GM12878 (cell line): Measurements from ENCODE around the gene EPB41L4A. TPM values are rescaled to one million over a fixed set of nuclear protein-coding genes. Genes with fewer than 3 reads are reported as not detected.

Experiments
- ATAC-seq: fragments of 200-7000 bp; cut with Tn5 transposase; 3 replicates; pipeline ENCODE4 v1.9.1; 2020; ENCODE audit warnings: mild to moderate bottlenecking, moderate library complexity
- BruUV-seq: library from RNA; stranded (reverse); fragments of 400-500 nt; replicated peaks from 2 replicates; lab custom pipeline; 2021; lab: Mats Ljungman, UMichigan
- CTCF ChIA-PET: fragments of 300-600 bp; sonication (Branson Sonifier 250); formaldehyde crosslinking; extraction: SDS; loops from one replicate; lab custom pipeline; 2021; ENCODE audit warnings: inconsistent platforms; lab: Yijun Ruan, JAX
- POLR2A ChIA-PET: fragments of 350-600 bp; formaldehyde crosslinking; extraction: SDS; loops from one replicate; lab custom pipeline; 2021; ENCODE audit warnings: inconsistent platforms; lab: Charles Lee
- RAD21 ChIA-PET: fragments of 300-600 bp; sonication (Branson Sonifier 250); formaldehyde crosslinking; loops from one replicate; lab custom pipeline; 2023; ENCODE audit warnings: antibody characterized with exemption; ENCODE audit not compliant: unreplicated experiment; lab: Charles Lee
- SMC1A ChIA-PET: fragments of 300-600 bp; sonication (Branson Sonifier 250); formaldehyde crosslinking; loops from one replicate; lab custom pipeline; 2023; ENCODE audit not compliant: unreplicated experiment, uncharacterized antibody; lab: Charles Lee
- DNase-seq: peaks from one replicate; pipeline ENCODE4 v3.0.0-alpha.2; 2011; ENCODE audit warnings: low read depth, low spot score
- FAIRE-seq: peaks from 3 replicates; lab custom pipeline; 2011; peaks lifted over from hg19 to GRCh38; lab: Jason Lieb, UNC
- H2AFZ ChIP-seq: 2 replicates; pipeline ENCODE4 v1.6.0; 2011; ENCODE audit warnings: low read depth, low read length, control low read depth; ENCODE audit not compliant: control insufficient read depth
- H3K27ac ChIP-seq: 2 replicates; pipeline ENCODE4 v1.5.1; 2011; ENCODE audit warnings: control low read depth; ENCODE audit not compliant: control insufficient read depth, insufficient read depth
- H3K27me3 ChIP-seq, 2 experiments: replicated peaks in 1 of 2; 2 replicates each; pipeline versions ENCODE4 v1.6.0 to v1.6.1; 2011; ENCODE audit warnings: low read length in 1 of 2; ENCODE audit not compliant: control insufficient read depth in 2 of 2, insufficient read depth in 2 of 2
- H3K36me3 ChIP-seq, 2 experiments: 2 replicates each; pipeline ENCODE4 v1.5.1; 2011; ENCODE audit warnings: low read length in 1 of 2; ENCODE audit not compliant: control insufficient read depth in 2 of 2, insufficient read depth in 2 of 2
- H3K4me1 ChIP-seq: 2 replicates; pipeline ENCODE4 v1.6.1; 2011; ENCODE audit warnings: mild to moderate bottlenecking, low read length, moderate library complexity, mixed read lengths; ENCODE audit not compliant: control insufficient read depth, insufficient read depth
- H3K4me2 ChIP-seq: 2 replicates; pipeline ENCODE4 v1.6.0; 2011; ENCODE audit warnings: control low read depth; ENCODE audit not compliant: control insufficient read depth, insufficient read depth
- H3K4me3 ChIP-seq: fragments of 200-600 bp; sonication (generic); 2 replicates; pipeline ENCODE4 v1.5.1; 2016
- H3K79me2 ChIP-seq: 2 replicates; pipeline ENCODE4 v1.6.0; 2011; ENCODE audit warnings: low read length; ENCODE audit not compliant: control insufficient read depth, insufficient read depth
- H3K9ac ChIP-seq: 2 replicates; pipeline ENCODE4 v1.8.0; 2011; ENCODE audit warnings: low read length, control low read depth, mixed read lengths; ENCODE audit not compliant: control insufficient read depth, insufficient read depth
- H3K9me3 ChIP-seq: replicated peaks from 3 replicates; pipeline ENCODE4 v1.5.1; 2011; ENCODE audit warnings: mild to moderate bottlenecking, low read length; ENCODE audit not compliant: control insufficient read depth, insufficient read depth
- H4K20me1 ChIP-seq: 2 replicates; pipeline ENCODE4 v1.6.0; 2011; ENCODE audit not compliant: control insufficient read depth, insufficient read depth
- BACH1 ChIP-seq: fragments of 450-650 bp; IDR thresholded peaks from 2 replicates; pipeline ENCODE4 v1.6.1; 2017; ENCODE audit warnings: mild to moderate bottlenecking, borderline replicate concordance
- JUND ChIP-seq: IDR thresholded peaks from 2 replicates; pipeline ENCODE4 v1.6.1; 2012; ENCODE audit warnings: low read depth, mild to moderate bottlenecking, low read length, improper control_type of control experiment, moderate library complexity
- KLF5 ChIP-seq: fragments of 450-650 bp; IDR thresholded peaks from 2 replicates; pipeline ENCODE4 v1.6.1; 2014; ENCODE audit warnings: mild to moderate bottlenecking; ENCODE audit not compliant: partially characterized antibody
- MXI1 ChIP-seq: fragments of 150-350 bp; IDR thresholded peaks from 2 replicates; pipeline ENCODE4 v1.6.1; 2011; ENCODE audit warnings: low read depth, mild to moderate bottlenecking, inconsistent platforms, low read length, improper control_type of control experiment
- NFYA ChIP-seq: IDR thresholded peaks from 2 replicates; pipeline ENCODE4 v1.6.1; 2011; ENCODE audit warnings: low read depth, mild to moderate bottlenecking, low read length, improper control_type of control experiment, borderline replicate concordance
- POU2F2 ChIP-seq: IDR thresholded peaks from 3 replicates; pipeline ENCODE4 v1.6.1; 2011; ENCODE audit warnings: low read depth, mild to moderate bottlenecking, low read length, borderline replicate concordance
- RAD21 ChIP-seq: IDR thresholded peaks from 2 replicates; pipeline ENCODE4 v1.6.1; 2011; ENCODE audit warnings: mild to moderate bottlenecking, low read depth, low read length, moderate library complexity; ENCODE audit not compliant: insufficient read depth
- ZNF24 ChIP-seq: fragments of 450-650 bp; IDR thresholded peaks from 2 replicates; pipeline ENCODE4 v1.6.1; 2017; ENCODE audit warnings: antibody characterized with exemption, mild to moderate bottlenecking
- WGBS: methylation state at CpG from one replicate; pipeline ENCODE4 v1.1.6; 2016; ENCODE audit warnings: low lambda C conversion rate; ENCODE audit not compliant: insufficient replicate concordance, insufficient coverage; ENCODE audit errors: missing lambda C conversion rate; 5-methylcytosine and 5-hydroxymethylcytosine counted together
- in situ Hi-C: fragments of 300-500 bp; cut with MboI; formaldehyde crosslinking; loops from 9 replicates; pipeline ENCODE4 v1.14.3; 2018; ENCODE audit warnings: mixed read lengths
- intact Hi-C: fragments of 100-400 bp; cut with micrococcal nuclease; formaldehyde crosslinking; loops from one replicate; pipeline ENCODE4 v1.14.2; 2022; ENCODE audit not compliant: unreplicated experiment
- polyA plus RNA-seq, 11 experiments: library from polyadenylated mRNA; depleted of rRNA in 4 of 11; unstranded in 6 of 11; stranded (reverse) in 5 of 11; fragments of >200 nt; fragmentation: Nextera tagmentation in 4 of 11; fragmentation: Illumina TruSeq in 1 of 11; extraction: Ambion mirVana in 4 of 11; extraction: Trizol in 1 of 11; gene quantifications; 1 replicate in 1 of 11; 2 replicates in 10 of 11; pipeline versions ENCODE4 v1.2.1 to v1.2.3, GENCODE V29; 2011 to 2016; ENCODE audit warnings: inconsistent platforms in 2 of 11, missing spikeins in 2 of 11, low read depth in 1 of 11
- total RNA-seq, 4 experiments: library from RNA; depleted of rRNA in 3 of 4; stranded (reverse); fragments of >200 nt in 3 of 4; fragmentation: Illumina TruSeq in 1 of 4; extraction: Trizol in 1 of 4; gene quantifications; 2 replicates each; pipeline versions ENCODE4 v1.2.1 to v1.2.3, GENCODE V29; 2013 to 2021
- TF ChIP-seq, protein P1 (sequence below): IDR thresholded peaks from 2 replicates; pipeline ENCODE4 v1.6.1; 2012; ENCODE audit warnings: low read depth, low read length, improper control_type of control experiment
- TF ChIP-seq, protein P2 (sequence below): fragments of 450-650 bp; IDR thresholded peaks from 2 replicates; pipeline ENCODE4 v1.6.1; 2017; ENCODE audit warnings: low read depth, mild to moderate bottlenecking, moderate library complexity
- TF ChIP-seq, protein P3 (sequence below): IDR thresholded peaks from 2 replicates; pipeline ENCODE4 v1.6.1; 2011; ENCODE audit warnings: low read depth, low read length, improper control_type of control experiment, borderline replicate concordance
- TF ChIP-seq, protein P4 (sequence below): fragments of 150-350 bp; IDR thresholded peaks from 2 replicates; pipeline ENCODE4 v1.6.1; 2016; ENCODE audit warnings: low read depth, low read length
- TF ChIP-seq, protein P5 (sequence below): IDR thresholded peaks from 2 replicates; pipeline ENCODE4 v1.6.1; 2011; ENCODE audit warnings: borderline replicate concordance, low read depth, mild to moderate bottlenecking, moderate library complexity, low read length; ENCODE audit not compliant: insufficient read depth, poor library complexity, severe bottlenecking

The EPB41L4A gene
- total and polyA plus RNA-seq, 10 of the 15 experiments (the other 5 are each of a cell fraction or from before 2014, with no cell fraction given) = 0.10 to 0.67 (median 0.30) TPM

DNA sequence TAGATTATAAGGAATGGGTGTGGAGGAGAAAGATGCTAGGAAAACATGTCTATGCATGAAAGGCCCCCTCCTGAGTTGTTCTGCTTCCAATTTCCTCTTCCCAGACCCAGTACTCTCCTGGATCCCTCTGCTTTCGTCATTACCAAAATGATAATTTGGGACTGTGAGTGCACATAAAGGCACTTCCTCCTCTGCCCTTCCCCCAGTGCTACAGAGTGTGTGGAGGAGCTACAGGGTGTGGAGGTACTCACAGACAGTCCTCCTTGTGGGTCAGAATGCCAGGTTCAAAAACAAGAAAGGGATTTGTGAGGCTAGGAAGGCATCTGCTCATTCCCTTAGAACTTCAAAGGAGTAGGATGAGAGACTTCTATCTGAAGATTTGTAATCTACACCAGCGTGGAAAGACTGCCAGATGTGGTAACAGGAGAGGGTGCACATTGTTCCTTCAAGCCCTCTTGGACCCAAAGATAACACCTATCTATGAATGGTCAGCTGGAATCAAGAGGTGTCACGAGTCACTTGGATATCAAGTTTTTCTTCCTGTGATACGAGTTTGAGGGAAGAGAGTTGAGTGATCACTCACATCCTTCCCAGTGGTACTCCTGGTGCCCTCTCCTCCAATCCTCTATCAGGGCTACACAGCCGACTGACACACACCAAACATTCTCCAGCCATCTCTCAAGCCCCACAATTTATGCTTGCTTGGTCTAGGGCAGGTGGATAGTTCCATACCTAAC is 201.1 kb downstream of the EPB41L4A start:
- in situ Hi-C loops = no loop called here
- ChIA-PET POLR2A (no interaction called here), RAD21 (no interaction called here), CTCF (interaction anchor here (0.6 to 1.3 kb wide), 3 partner anchors 61 to 202 kb away, joined by 3 read pairs; no protein-coding TSS in a partner anchor), SMC1A (no interaction called here)
- H3K27ac ChIP-seq = no peak overlapping the region
- intact Hi-C loops = no loop called here
- H3K9ac ChIP-seq = no peak overlapping the region
- no peaks in the 10 kb centered on the region for H3K9me3 ChIP-seq
- FAIRE-seq (no peak), ATAC-seq (no peak), DNase-seq (no peak)
- H3K4me2 ChIP-seq = no peak overlapping the region
- 11% methylated on average over 5 of the region's 5 CpGs for WGBS
- H3K79me2 ChIP-seq = no peaks in the 10 kb centered on the region
- no peaks in the 10 kb centered on the region for H4K20me1 ChIP-seq
- BruUV-seq = no TSS peak
- H3K4me1 ChIP-seq = no peaks in the 10 kb centered on the region
- H3K4me3 ChIP-seq = no peak overlapping the region
- H2AFZ ChIP-seq = no peak overlapping the region
- TF ChIP-seq JUND (no peak), BACH1 (no peak), RAD21 (no peak), MXI1 (no peak), KLF5 (no peak), NFYA (no peak), POU2F2 (no peak), ZNF24 (no peak)
- TF ChIP-seq, protein P1, sequence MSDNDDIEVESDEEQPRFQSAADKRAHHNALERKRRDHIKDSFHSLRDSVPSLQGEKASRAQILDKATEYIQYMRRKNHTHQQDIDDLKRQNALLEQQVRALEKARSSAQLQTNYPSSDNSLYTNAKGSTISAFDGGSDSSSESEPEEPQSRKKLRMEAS = no peak
- TF ChIP-seq, protein P2, sequence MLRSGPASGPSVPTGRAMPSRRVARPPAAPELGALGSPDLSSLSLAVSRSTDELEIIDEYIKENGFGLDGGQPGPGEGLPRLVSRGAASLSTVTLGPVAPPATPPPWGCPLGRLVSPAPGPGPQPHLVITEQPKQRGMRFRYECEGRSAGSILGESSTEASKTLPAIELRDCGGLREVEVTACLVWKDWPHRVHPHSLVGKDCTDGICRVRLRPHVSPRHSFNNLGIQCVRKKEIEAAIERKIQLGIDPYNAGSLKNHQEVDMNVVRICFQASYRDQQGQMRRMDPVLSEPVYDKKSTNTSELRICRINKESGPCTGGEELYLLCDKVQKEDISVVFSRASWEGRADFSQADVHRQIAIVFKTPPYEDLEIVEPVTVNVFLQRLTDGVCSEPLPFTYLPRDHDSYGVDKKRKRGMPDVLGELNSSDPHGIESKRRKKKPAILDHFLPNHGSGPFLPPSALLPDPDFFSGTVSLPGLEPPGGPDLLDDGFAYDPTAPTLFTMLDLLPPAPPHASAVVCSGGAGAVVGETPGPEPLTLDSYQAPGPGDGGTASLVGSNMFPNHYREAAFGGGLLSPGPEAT = no peak
- TF ChIP-seq, protein P3, sequence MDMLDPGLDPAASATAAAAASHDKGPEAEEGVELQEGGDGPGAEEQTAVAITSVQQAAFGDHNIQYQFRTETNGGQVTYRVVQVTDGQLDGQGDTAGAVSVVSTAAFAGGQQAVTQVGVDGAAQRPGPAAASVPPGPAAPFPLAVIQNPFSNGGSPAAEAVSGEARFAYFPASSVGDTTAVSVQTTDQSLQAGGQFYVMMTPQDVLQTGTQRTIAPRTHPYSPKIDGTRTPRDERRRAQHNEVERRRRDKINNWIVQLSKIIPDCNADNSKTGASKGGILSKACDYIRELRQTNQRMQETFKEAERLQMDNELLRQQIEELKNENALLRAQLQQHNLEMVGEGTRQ = no peak
- TF ChIP-seq, protein P4, sequence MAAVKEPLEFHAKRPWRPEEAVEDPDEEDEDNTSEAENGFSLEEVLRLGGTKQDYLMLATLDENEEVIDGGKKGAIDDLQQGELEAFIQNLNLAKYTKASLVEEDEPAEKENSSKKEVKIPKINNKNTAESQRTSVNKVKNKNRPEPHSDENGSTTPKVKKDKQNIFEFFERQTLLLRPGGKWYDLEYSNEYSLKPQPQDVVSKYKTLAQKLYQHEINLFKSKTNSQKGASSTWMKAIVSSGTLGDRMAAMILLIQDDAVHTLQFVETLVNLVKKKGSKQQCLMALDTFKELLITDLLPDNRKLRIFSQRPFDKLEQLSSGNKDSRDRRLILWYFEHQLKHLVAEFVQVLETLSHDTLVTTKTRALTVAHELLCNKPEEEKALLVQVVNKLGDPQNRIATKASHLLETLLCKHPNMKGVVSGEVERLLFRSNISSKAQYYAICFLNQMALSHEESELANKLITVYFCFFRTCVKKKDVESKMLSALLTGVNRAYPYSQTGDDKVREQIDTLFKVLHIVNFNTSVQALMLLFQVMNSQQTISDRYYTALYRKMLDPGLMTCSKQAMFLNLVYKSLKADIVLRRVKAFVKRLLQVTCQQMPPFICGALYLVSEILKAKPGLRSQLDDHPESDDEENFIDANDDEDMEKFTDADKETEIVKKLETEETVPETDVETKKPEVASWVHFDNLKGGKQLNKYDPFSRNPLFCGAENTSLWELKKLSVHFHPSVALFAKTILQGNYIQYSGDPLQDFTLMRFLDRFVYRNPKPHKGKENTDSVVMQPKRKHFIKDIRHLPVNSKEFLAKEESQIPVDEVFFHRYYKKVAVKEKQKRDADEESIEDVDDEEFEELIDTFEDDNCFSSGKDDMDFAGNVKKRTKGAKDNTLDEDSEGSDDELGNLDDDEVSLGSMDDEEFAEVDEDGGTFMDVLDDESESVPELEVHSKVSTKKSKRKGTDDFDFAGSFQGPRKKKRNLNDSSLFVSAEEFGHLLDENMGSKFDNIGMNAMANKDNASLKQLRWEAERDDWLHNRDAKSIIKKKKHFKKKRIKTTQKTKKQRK = no peak
- TF ChIP-seq, protein P5, sequence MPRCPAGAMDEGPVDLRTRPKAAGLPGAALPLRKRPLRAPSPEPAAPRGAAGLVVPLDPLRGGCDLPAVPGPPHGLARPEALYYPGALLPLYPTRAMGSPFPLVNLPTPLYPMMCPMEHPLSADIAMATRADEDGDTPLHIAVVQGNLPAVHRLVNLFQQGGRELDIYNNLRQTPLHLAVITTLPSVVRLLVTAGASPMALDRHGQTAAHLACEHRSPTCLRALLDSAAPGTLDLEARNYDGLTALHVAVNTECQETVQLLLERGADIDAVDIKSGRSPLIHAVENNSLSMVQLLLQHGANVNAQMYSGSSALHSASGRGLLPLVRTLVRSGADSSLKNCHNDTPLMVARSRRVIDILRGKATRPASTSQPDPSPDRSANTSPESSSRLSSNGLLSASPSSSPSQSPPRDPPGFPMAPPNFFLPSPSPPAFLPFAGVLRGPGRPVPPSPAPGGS = no peak
- H3K36me3 ChIP-seq = no peaks in the 10 kb centered on the region
- no peaks in the 10 kb centered on the region for H3K27me3 ChIP-seq
